ENCODE measurements around the gene KRTAP3-2. TPM values are rescaled to one million over a fixed set of nuclear protein-coding genes. Genes with fewer than 3 reads are reported as not detected.

The KRTAP3-2 gene
- total RNA-seq, 1 experiment from 2014 or later, result not detected

DNA sequence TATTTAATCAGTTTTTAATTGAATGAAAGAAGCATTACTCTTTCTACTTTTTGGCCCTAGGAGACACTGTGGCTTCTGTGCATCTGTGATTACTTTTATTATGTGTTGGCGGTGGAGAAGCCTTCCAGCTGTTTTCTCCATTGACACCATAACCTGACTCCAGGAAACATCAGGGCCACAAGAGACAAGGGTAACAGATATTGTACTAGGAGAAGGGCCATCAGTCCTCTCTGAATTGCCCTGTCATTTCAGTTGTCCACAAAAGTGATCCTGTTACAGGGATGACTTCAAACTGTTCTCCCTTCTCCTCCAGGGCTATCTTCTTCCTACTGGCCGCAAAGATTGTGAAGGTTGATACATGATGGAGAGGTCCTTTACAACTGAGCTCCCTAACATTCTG lies 47.6 kb downstream of the KRTAP3-2 start:
- ATAC-seq (no peak), DNase-seq (ENCODE audit: low read depth, low spot score) (no peak)
- POLR2A ChIA-PET, result no interaction called here
- Histone ChIP-seq H3K36me3 (ENCODE audit: control insufficient read depth, insufficient read depth, low read length) (no peaks in the 10 kb centered on the region), H3K27me3 (ENCODE audit: control insufficient read depth, insufficient read depth, low read length) (peaks cover 10% of the 10 kb centered on the region), H3K9me3 (ENCODE audit: control insufficient read depth, insufficient read depth, low read depth, low read length) (no peaks in the 10 kb centered on the region), H3K4me3 (ENCODE audit: low read depth in 2 of 2, low read length in 2 of 2) (no peak overlapping the region), H3K4me1 (ENCODE audit: control insufficient read depth, insufficient read depth, low read length) (no peaks in the 10 kb centered on the region), H3K27ac (ENCODE audit: low read length) (no peak overlapping the region)
- CTCF ChIA-PET, result no interaction called here
- intact Hi-C loops (cut with micrococcal nuclease; ENCODE audit: unreplicated experiment) (no loop called here), in situ Hi-C loops (cut with HindIII; ENCODE audit: low pct_unique_long_range_greater_than_20kb, low sequenced_read_pairs) (no loop called here)
- no peak for TF ChIP-seq CTCF (IDR thresholded peaks at IDR 0.05)
- TF ChIP-seq, protein P1, sequence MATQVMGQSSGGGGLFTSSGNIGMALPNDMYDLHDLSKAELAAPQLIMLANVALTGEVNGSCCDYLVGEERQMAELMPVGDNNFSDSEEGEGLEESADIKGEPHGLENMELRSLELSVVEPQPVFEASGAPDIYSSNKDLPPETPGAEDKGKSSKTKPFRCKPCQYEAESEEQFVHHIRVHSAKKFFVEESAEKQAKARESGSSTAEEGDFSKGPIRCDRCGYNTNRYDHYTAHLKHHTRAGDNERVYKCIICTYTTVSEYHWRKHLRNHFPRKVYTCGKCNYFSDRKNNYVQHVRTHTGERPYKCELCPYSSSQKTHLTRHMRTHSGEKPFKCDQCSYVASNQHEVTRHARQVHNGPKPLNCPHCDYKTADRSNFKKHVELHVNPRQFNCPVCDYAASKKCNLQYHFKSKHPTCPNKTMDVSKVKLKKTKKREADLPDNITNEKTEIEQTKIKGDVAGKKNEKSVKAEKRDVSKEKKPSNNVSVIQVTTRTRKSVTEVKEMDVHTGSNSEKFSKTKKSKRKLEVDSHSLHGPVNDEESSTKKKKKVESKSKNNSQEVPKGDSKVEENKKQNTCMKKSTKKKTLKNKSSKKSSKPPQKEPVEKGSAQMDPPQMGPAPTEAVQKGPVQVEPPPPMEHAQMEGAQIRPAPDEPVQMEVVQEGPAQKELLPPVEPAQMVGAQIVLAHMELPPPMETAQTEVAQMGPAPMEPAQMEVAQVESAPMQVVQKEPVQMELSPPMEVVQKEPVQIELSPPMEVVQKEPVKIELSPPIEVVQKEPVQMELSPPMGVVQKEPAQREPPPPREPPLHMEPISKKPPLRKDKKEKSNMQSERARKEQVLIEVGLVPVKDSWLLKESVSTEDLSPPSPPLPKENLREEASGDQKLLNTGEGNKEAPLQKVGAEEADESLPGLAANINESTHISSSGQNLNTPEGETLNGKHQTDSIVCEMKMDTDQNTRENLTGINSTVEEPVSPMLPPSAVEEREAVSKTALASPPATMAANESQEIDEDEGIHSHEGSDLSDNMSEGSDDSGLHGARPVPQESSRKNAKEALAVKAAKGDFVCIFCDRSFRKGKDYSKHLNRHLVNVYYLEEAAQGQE (IDR thresholded peaks at IDR 0.05; ENCODE audit: insufficient read depth in 1 of 2, low read depth in 2 of 2, low read length in 1 of 2), result no peak
- no peak for TF ChIP-seq TCF7L2 (IDR thresholded peaks at IDR 0.05; ENCODE audit: low read depth, low read length)
- no peak for TF ChIP-seq POLR2AphosphoS5 (IDR thresholded peaks at IDR 0.05; ENCODE audit: low read depth, low read length)
- no peak for TF ChIP-seq SIN3A (IDR thresholded peaks at IDR 0.05; ENCODE audit: borderline replicate concordance, insufficient read depth, low read depth, low read length)
- no TSS peak for BruUV-seq (replicated peaks)

GRCh38 chr17:40951011-40951622 lies 48.6 kb downstream of the KRTAP3-2 start:
- ATAC-seq, result no peak
- in situ Hi-C loops (cut with HindIII; ENCODE audit: low pct_unique_long_range_greater_than_20kb, low sequenced_read_pairs) (no loop called here), intact Hi-C loops (cut with micrococcal nuclease; ENCODE audit: unreplicated experiment) (no loop called here)
- no peak overlapping the region for H3K4me3 ChIP-seq (ENCODE audit: low read depth in 2 of 2, low read length in 2 of 2)
- H3K27ac ChIP-seq (ENCODE audit: low read length), result no peak overlapping the region
- BruUV-seq (replicated peaks), result no TSS peak
- no peaks in the 10 kb centered on the region for H3K4me1 ChIP-seq (ENCODE audit: control insufficient read depth, insufficient read depth, low read length)
- no peaks in the 10 kb centered on the region for H3K36me3 ChIP-seq (ENCODE audit: control insufficient read depth, insufficient read depth, low read length)
- DNase-seq (ENCODE audit: low read depth, low spot score), result no peak
- peaks cover 15% of the 10 kb centered on the region for H3K27me3 ChIP-seq (ENCODE audit: control insufficient read depth, insufficient read depth, low read length)
- ChIA-PET CTCF (no interaction called here), POLR2A (no interaction called here)
- no peaks in the 10 kb centered on the region for H3K9me3 ChIP-seq (ENCODE audit: control insufficient read depth, insufficient read depth, low read depth, low read length)
- no peak for TF ChIP-seq POLR2AphosphoS5 (IDR thresholded peaks at IDR 0.05; ENCODE audit: low read depth, low read length)
- TF ChIP-seq SIN3A (IDR thresholded peaks at IDR 0.05; ENCODE audit: borderline replicate concordance, insufficient read depth, low read depth, low read length), result no peak
- TF ChIP-seq CTCF (IDR thresholded peaks at IDR 0.05), result no peak
- no peak for TF ChIP-seq TCF7L2 (IDR thresholded peaks at IDR 0.05; ENCODE audit: low read depth, low read length)
- TF ChIP-seq, protein P1 (IDR thresholded peaks at IDR 0.05; ENCODE audit: insufficient read depth in 1 of 2, low read depth in 2 of 2, low read length in 1 of 2), result no peak
